GM13976 (cell line): ENCODE results near the gene BTNL2.

Source experiments
- DNase-seq: peaks from one replicate; pipeline ENCODE4 v3.0.0; 2012; ENCODE audit warnings: low spot score
- CTCF ChIP-seq: IDR thresholded peaks from 2 replicates; pipeline ENCODE4 v1.5.1; 2012; ENCODE audit warnings: borderline replicate concordance, mild to moderate bottlenecking; ENCODE audit not compliant: insufficient read depth; ENCODE audit errors: extremely low read depth, missing control alignments, control extremely low read depth
- in situ Hi-C: fragments of 300-500 bp; cut with MboI; formaldehyde crosslinking; loops from one replicate; pipeline ENCODE4 v1.12.0; 2022; ENCODE audit warnings: low sequenced_read_pairs, mixed read lengths, inconsistent platforms; ENCODE audit not compliant: unreplicated experiment

BTNL2 gene

GRCh38 chr6:32391505-32391904 is 15.5 kb downstream of the BTNL2 start:
- DNase-seq, result no peak
- TF ChIP-seq CTCF, result no peak
- in situ Hi-C loops, result no loop called here

- in situ Hi-C loops, result no loop called here
- DNase-seq, result no peak
- TF ChIP-seq CTCF, result no peak
Measured at GRCh38 chr6:32387589-32388340, 19.2 kb downstream of the BTNL2 start.

GRCh38 chr6:32386040-32386439 is 20.9 kb downstream of the BTNL2 start:
- in situ Hi-C loops, result no loop called here
- no peak for TF ChIP-seq CTCF
- DNase-seq, result no peak

- in situ Hi-C loops, result no loop called here
- no peak for DNase-seq
- no peak for TF ChIP-seq CTCF
Measured at GRCh38 chr6:32382757-32383420, 24.1 kb downstream of the BTNL2 start.

- no peak for TF ChIP-seq CTCF
- DNase-seq, result no peak
- in situ Hi-C loops, result no loop called here
Measured at GRCh38 chr6:32379545-32379944, 27.4 kb downstream of the BTNL2 start.

GRCh38 chr6:32375739-32376529 is 31.0 kb downstream of the BTNL2 start:
- in situ Hi-C loops, result no loop called here

More at GRCh38 chr6:32375739-32376529, 31.0 kb downstream of the BTNL2 start:
- TF ChIP-seq CTCF, result no peak
- DNase-seq, result no peak
